T follicular helper cell (primary cell): ENCODE results near the gene JAZF1.

Experiments
- DNase-seq: peaks from one replicate; pipeline ENCODE4 v3.0.0-alpha.2; 2020; ENCODE audit warnings: low read depth

JAZF1 gene

GRCh38 chr7:28165961-28166955, 14.3 kb downstream of the JAZF1 start:
- no peak for DNase-seq

GRCh38 chr7:28165261-28165660, 15.3 kb downstream of the JAZF1 start:
- DNase-seq = no peak

- no peak for DNase-seq
Measured at GRCh38 chr7:28163949-28164348, 16.6 kb downstream of the JAZF1 start.

- DNase-seq = no peak
Measured at GRCh38 chr7:28161331-28161730, 19.3 kb downstream of the JAZF1 start.

GRCh38 chr7:28160551-28160991, 20.0 kb downstream of the JAZF1 start:
- no peak for DNase-seq

- no peak for DNase-seq
Measured at GRCh38 chr7:28157831-28158416, 22.7 kb downstream of the JAZF1 start.

GRCh38 chr7:28157076-28157745, 23.4 kb downstream of the JAZF1 start:
- no peak for DNase-seq

- no peak for DNase-seq
Measured at GRCh38 chr7:28156401-28156800, 24.2 kb downstream of the JAZF1 start.

GRCh38 chr7:28155964-28156363, 24.6 kb downstream of the JAZF1 start:
- DNase-seq = no peak

GRCh38 chr7:28155019-28155660, 25.5 kb downstream of the JAZF1 start:
- DNase-seq = no peak

GRCh38 chr7:28152594-28152993, 28.0 kb downstream of the JAZF1 start:
- no peak for DNase-seq

- DNase-seq = no peak
Measured at GRCh38 chr7:28151965-28152364, 28.6 kb downstream of the JAZF1 start.

GRCh38 chr7:28149291-28150101, 31.1 kb downstream of the JAZF1 start:
- DNase-seq = no peak

GRCh38 chr7:28145931-28146330, 34.7 kb downstream of the JAZF1 start:
- DNase-seq = no peak

GRCh38 chr7:28145090-28145626, 35.4 kb downstream of the JAZF1 start:
- DNase-seq = no peak

- no peak for DNase-seq
Measured at GRCh38 chr7:28144266-28144665, 36.3 kb downstream of the JAZF1 start.

GRCh38 chr7:28142650-28143049, 37.9 kb downstream of the JAZF1 start:
- no peak for DNase-seq

- DNase-seq = no peak
Measured at GRCh38 chr7:28140979-28141378, 39.6 kb downstream of the JAZF1 start.

- DNase-seq = no peak
Measured at GRCh38 chr7:28138837-28139236, 41.8 kb downstream of the JAZF1 start.

- no peak for DNase-seq
Measured at GRCh38 chr7:28137463-28137862, 43.1 kb downstream of the JAZF1 start.

GRCh38 chr7:28136885-28137284, 43.7 kb downstream of the JAZF1 start:
- no peak for DNase-seq
